Liver (tissue), 9 donors: ENCODE results near the gene LYSMD3. TPM values are rescaled to one million over a fixed set of nuclear protein-coding genes. Genes with fewer than 3 reads are reported as not detected.
"Not testable (repeated sequence)": the region's sequence is repeated elsewhere in the genome, so short reads cannot be mapped to it uniquely, and the experiment has no call there.

ENCODE experiments used
- DNase-seq: peaks from one replicate; pipeline ENCODE4 v3.0.0-alpha.2; 2017; ENCODE audit warnings: low spot score
- H3K27ac ChIP-seq, 2 donors: one replicate each; pipeline ENCODE4 v1.7.0; 2013; ENCODE audit warnings: inconsistent platforms in 2 of 2, low read length in 2 of 2, control low read depth in 1 of 2, low read depth in 1 of 2, mild to moderate bottlenecking in 1 of 2
- H3K27me3 ChIP-seq, 4 donors: one replicate each; pipeline versions ENCODE4 v1.6.1 to v1.7.0; 2013; ENCODE audit warnings: low read length in 3 of 4, inconsistent platforms in 1 of 4, mild to moderate bottlenecking in 1 of 4, moderate library complexity in 1 of 4; ENCODE audit not compliant: control insufficient read depth in 4 of 4, insufficient read depth in 4 of 4
- H3K36me3 ChIP-seq, 4 donors: one replicate each; pipeline versions ENCODE4 v1.6.1 to v1.7.0; 2013; ENCODE audit warnings: low read length in 3 of 4, mild to moderate bottlenecking in 3 of 4, low read depth in 1 of 4, moderate library complexity in 1 of 4; ENCODE audit not compliant: control insufficient read depth in 4 of 4, insufficient read depth in 3 of 4
- H3K4me1 ChIP-seq, 4 donors: one replicate each; pipeline versions ENCODE4 v1.6.1 to v1.7.0; 2013; ENCODE audit warnings: low read length in 3 of 4, mild to moderate bottlenecking in 3 of 4, moderate library complexity in 1 of 4; ENCODE audit not compliant: control insufficient read depth in 4 of 4, insufficient read depth in 4 of 4
- H3K4me3 ChIP-seq, 3 donors: one replicate each; pipeline versions ENCODE4 v1.6.1 to v1.7.0; 2013; ENCODE audit warnings: low read length in 3 of 3, control low read depth in 1 of 3, low read depth in 1 of 3, mild to moderate bottlenecking in 1 of 3
- H3K9ac ChIP-seq, 2 donors: one replicate each; pipeline ENCODE4 v1.7.0; 2013; ENCODE audit warnings: low read length in 2 of 2, mild to moderate bottlenecking in 2 of 2, moderate library complexity in 2 of 2, control low read depth in 1 of 2, low read depth in 1 of 2
- H3K9me3 ChIP-seq, 4 donors: one replicate each; pipeline versions ENCODE4 v1.6.1 to v1.7.0; 2013; ENCODE audit warnings: low read length in 3 of 4; ENCODE audit not compliant: control insufficient read depth in 4 of 4
- EGR1 ChIP-seq, 2 donors: IDR thresholded peaks; 2 replicates each; pipeline ENCODE4 v1.6.1; 2016 to 2018; ENCODE audit warnings: antibody characterized with exemption in 2 of 2, low read depth in 2 of 2
- FOXA1 ChIP-seq: IDR thresholded peaks from 2 replicates; pipeline ENCODE4 v1.6.1; 2016; ENCODE audit warnings: antibody characterized with exemption
- FOXA2 ChIP-seq: IDR thresholded peaks from 2 replicates; pipeline ENCODE4 v1.6.1; 2016; ENCODE audit warnings: antibody characterized with exemption
- GABPA ChIP-seq, 2 donors: IDR thresholded peaks in 1 of 2; conservative IDR thresholded peaks in 1 of 2; 2 replicates each; pipeline ENCODE4 v1.6.1; 2016; ENCODE audit warnings: antibody characterized with exemption in 2 of 2, mild to moderate bottlenecking in 1 of 2, moderate library complexity in 1 of 2
- HNF4A ChIP-seq, 2 donors: conservative IDR thresholded peaks; 2 replicates each; pipeline ENCODE4 v1.6.1; 2016; ENCODE audit warnings: antibody characterized with exemption in 2 of 2, mild to moderate bottlenecking in 2 of 2
- HNF4G ChIP-seq: IDR thresholded peaks from 2 replicates; pipeline ENCODE4 v1.6.1; 2016; ENCODE audit warnings: antibody characterized with exemption
- JUND ChIP-seq, 2 donors: IDR thresholded peaks; 2 replicates each; pipeline ENCODE4 v1.6.1; 2016; ENCODE audit warnings: antibody characterized with exemption in 2 of 2
- MAX ChIP-seq: IDR thresholded peaks from 2 replicates; pipeline ENCODE4 v1.6.1; 2016; ENCODE audit warnings: antibody characterized with exemption
- NR2F2 ChIP-seq: IDR thresholded peaks from 2 replicates; pipeline ENCODE4 v1.6.1; 2016; ENCODE audit warnings: antibody characterized with exemption
- RAD21 ChIP-seq, 2 donors: IDR thresholded peaks; 2 replicates each; pipeline ENCODE4 v1.6.1; 2016; ENCODE audit warnings: antibody characterized with exemption in 2 of 2, mild to moderate bottlenecking in 2 of 2
- REST ChIP-seq: IDR thresholded peaks from 2 replicates; pipeline ENCODE4 v1.6.1; 2016; ENCODE audit warnings: antibody characterized with exemption, mild to moderate bottlenecking
- RXRA ChIP-seq, 2 donors: IDR thresholded peaks; 2 replicates each; pipeline ENCODE4 v1.6.1; 2017 to 2018; ENCODE audit warnings: antibody characterized with exemption in 2 of 2, mild to moderate bottlenecking in 1 of 2
- SP1 ChIP-seq: IDR thresholded peaks from 2 replicates; pipeline ENCODE4 v1.6.1; 2018; ENCODE audit warnings: antibody characterized with exemption, mild to moderate bottlenecking
- TAF1 ChIP-seq: conservative IDR thresholded peaks from 2 replicates; pipeline ENCODE4 v1.6.1; 2016; ENCODE audit warnings: antibody characterized with exemption, mild to moderate bottlenecking
- YY1 ChIP-seq: IDR thresholded peaks from 2 replicates; pipeline ENCODE4 v1.6.1; 2016; ENCODE audit warnings: antibody characterized with exemption, mild to moderate bottlenecking
- WGBS: extraction: QIAGEN DNeasy Blood & Tissue Kit; methylation state at CpG from one replicate; pipeline ENCODE4 v1.1.7; 2013; 5-methylcytosine and 5-hydroxymethylcytosine counted together
- polyA plus RNA-seq, 2 donors: library from polyadenylated mRNA; stranded (reverse) in 1 of 2; unstranded in 1 of 2; fragments of 200-250 nt in 1 of 2; fragments of >200 nt in 1 of 2; fragmentation: Nextera tagmentation in 1 of 2; extraction: Ambion mirVana in 1 of 2; gene quantifications; one replicate each; pipeline versions ENCODE4 v1.2.1 to v1.2.3, GENCODE V29; 2013 to 2015
- total RNA-seq, 2 donors: library from RNA; depleted of rRNA; stranded (reverse); fragments of >200 nt; gene quantifications; one replicate each; pipeline ENCODE4 v1.2.3, GENCODE V29; 2014
- TF ChIP-seq, protein P1 (sequence below): fragments of 150-350 bp; IDR thresholded peaks from 2 replicates; pipeline ENCODE4 v1.5.1; 2017; ENCODE audit warnings: improper control_type of control experiment, low read depth, low read length; ENCODE audit not compliant: missing input control
- TF ChIP-seq, protein P2 (sequence below): IDR thresholded peaks from 2 replicates; pipeline ENCODE4 v1.6.1; 2016; ENCODE audit warnings: antibody characterized with exemption
- TF ChIP-seq, protein P3 (sequence below): IDR thresholded peaks from 2 replicates; pipeline ENCODE4 v1.6.1; 2016; ENCODE audit warnings: antibody characterized with exemption
- donor health status: healthy.
- donor health status: healthy.
- donor health status: healthy.
- donor health status: healthy.
- donor health status: healthy.

The LYSMD3 gene
- total RNA-seq (10 to 100 TPM; 13.0 to 23.6 TPM), polyA plus RNA-seq (1 to 10 TPM; 8.8 to 9.1 TPM)

- Histone ChIP-seq H3K4me1 (peaks cover 3 to 34% (median 18%) of the 10 kb centered on the region in 4 donors), H3K36me3 (peaks cover 2 to 4% (median 2%) of the 10 kb centered on the region in 4 donors), H3K4me3 (peak within 1 kb of the TSS; percentile 99 to 100 (median 100)), H3K27me3 (peaks cover 0 to 3% (median 0%) of the 10 kb centered on the region in 4 donors), H3K9ac (peak within 1 kb of the TSS; percentile 100), H3K27ac (peak within 1 kb of the TSS; percentile 98 to 99), H3K9me3 (no peaks in the 10 kb centered on the region)
- TF ChIP-seq, protein P1, sequence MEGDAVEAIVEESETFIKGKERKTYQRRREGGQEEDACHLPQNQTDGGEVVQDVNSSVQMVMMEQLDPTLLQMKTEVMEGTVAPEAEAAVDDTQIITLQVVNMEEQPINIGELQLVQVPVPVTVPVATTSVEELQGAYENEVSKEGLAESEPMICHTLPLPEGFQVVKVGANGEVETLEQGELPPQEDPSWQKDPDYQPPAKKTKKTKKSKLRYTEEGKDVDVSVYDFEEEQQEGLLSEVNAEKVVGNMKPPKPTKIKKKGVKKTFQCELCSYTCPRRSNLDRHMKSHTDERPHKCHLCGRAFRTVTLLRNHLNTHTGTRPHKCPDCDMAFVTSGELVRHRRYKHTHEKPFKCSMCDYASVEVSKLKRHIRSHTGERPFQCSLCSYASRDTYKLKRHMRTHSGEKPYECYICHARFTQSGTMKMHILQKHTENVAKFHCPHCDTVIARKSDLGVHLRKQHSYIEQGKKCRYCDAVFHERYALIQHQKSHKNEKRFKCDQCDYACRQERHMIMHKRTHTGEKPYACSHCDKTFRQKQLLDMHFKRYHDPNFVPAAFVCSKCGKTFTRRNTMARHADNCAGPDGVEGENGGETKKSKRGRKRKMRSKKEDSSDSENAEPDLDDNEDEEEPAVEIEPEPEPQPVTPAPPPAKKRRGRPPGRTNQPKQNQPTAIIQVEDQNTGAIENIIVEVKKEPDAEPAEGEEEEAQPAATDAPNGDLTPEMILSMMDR: no peak
- TF ChIP-seq GABPA (IDR thresholded peaks at IDR 0.05 in 1 of 2, conservative IDR thresholded peaks at IDR 0.05 in 1 of 2) (peak in 1 of 2 donors; percentile 59), FOXA1 (no peak), JUND (IDR thresholded peaks at IDR 0.05) (peak; percentile 71 to 82), HNF4A (conservative IDR thresholded peaks at IDR 0.05) (peak; percentile 58 to 72), SP1 (peak; percentile 71), EGR1 (IDR thresholded peaks at IDR 0.05; ENCODE audit: low read depth in 2 of 2) (peak; percentile 89 to 98), HNF4G (no peak), FOXA2 (no peak), RAD21 (IDR thresholded peaks at IDR 0.05) (no peak), TAF1 (peak; percentile 25), YY1 (peak; percentile 89), RXRA (IDR thresholded peaks at IDR 0.05) (peak; percentile 61 to 82), NR2F2 (peak; percentile 14), REST (peak; percentile 71), MAX (no peak)
- TF ChIP-seq, protein P2, sequence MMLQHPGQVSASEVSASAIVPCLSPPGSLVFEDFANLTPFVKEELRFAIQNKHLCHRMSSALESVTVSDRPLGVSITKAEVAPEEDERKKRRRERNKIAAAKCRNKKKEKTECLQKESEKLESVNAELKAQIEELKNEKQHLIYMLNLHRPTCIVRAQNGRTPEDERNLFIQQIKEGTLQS: no peak
- TF ChIP-seq, protein P3, sequence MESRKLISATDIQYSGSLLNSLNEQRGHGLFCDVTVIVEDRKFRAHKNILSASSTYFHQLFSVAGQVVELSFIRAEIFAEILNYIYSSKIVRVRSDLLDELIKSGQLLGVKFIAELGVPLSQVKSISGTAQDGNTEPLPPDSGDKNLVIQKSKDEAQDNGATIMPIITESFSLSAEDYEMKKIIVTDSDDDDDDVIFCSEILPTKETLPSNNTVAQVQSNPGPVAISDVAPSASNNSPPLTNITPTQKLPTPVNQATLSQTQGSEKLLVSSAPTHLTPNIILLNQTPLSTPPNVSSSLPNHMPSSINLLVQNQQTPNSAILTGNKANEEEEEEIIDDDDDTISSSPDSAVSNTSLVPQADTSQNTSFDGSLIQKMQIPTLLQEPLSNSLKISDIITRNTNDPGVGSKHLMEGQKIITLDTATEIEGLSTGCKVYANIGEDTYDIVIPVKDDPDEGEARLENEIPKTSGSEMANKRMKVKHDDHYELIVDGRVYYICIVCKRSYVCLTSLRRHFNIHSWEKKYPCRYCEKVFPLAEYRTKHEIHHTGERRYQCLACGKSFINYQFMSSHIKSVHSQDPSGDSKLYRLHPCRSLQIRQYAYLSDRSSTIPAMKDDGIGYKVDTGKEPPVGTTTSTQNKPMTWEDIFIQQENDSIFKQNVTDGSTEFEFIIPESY: no peak
- WGBS: under 1% methylated on average over 64 of the region's 64 CpGs
- peak; percentile 97 for DNase-seq
These were observed at the start of gene LYSMD3 for GRCh38 chr5:90529194-90529938. TSS of gene LYSMD3 (minus strand) at chr5:90529584. CDS start at chr5:90525289, 4,295 bp downstream.

- H3K27me3 ChIP-seq, H3K9ac ChIP-seq, H3K4me1 ChIP-seq, H3K36me3 ChIP-seq, H3K27ac ChIP-seq, H3K4me3 ChIP-seq, DNase-seq, H3K9me3 ChIP-seq: not testable (repeated sequence)
- 85% methylated on average over 3 of the region's 3 CpGs for WGBS
These were observed 47.2 kb upstream of the LYSMD3 start for GRCh38 chr5:90576566-90576965.
